GM23248 (cell line): ENCODE measurements around the gene OPCML. TPM values are rescaled to one million over a fixed set of nuclear protein-coding genes. Genes with fewer than 3 reads are reported as not detected.

Experiments used
- DNase-seq: peaks from one replicate; pipeline ENCODE4 v3.0.0-alpha.2; 2015
- H2AFZ ChIP-seq: fragments of 200-600 bp; sonication (generic); 2 replicates; pipeline ENCODE4 v1.6.1; 2016; ENCODE audit warnings: antibody characterized with exemption
- H3F3A ChIP-seq: fragments of 200-600 bp; sonication (generic); 2 replicates; pipeline ENCODE4 v1.6.1; 2016; ENCODE audit warnings: mild to moderate bottlenecking, antibody characterized with exemption, mixed run types; ENCODE audit not compliant: insufficient read depth
- H3K27ac ChIP-seq: fragments of 200-600 bp; sonication (generic); 2 replicates; pipeline ENCODE4 v1.5.1; 2016; ENCODE audit warnings: mild to moderate bottlenecking
- H3K27me3 ChIP-seq: fragments of 200-600 bp; sonication (generic); replicated peaks from 2 replicates; pipeline ENCODE4 v1.6.1; 2016; ENCODE audit warnings: mild to moderate bottlenecking; ENCODE audit not compliant: insufficient read depth
- H3K36me3 ChIP-seq: fragments of 200-600 bp; sonication (generic); 2 replicates; pipeline ENCODE4 v1.6.1; 2016; ENCODE audit warnings: low read depth, mild to moderate bottlenecking
- H3K4me1 ChIP-seq: fragments of 200-600 bp; sonication (generic); 2 replicates; pipeline ENCODE4 v1.6.1; 2016; ENCODE audit warnings: mild to moderate bottlenecking; ENCODE audit not compliant: insufficient read depth
- H3K4me2 ChIP-seq: fragments of 200-600 bp; sonication (generic); one replicate; pipeline ENCODE4 v1.6.1; 2016; ENCODE audit warnings: mild to moderate bottlenecking; ENCODE audit not compliant: unreplicated experiment
- H3K4me3 ChIP-seq: fragments of 200-600 bp; sonication (generic); 2 replicates; pipeline ENCODE4 v1.5.1; 2016; ENCODE audit warnings: mild to moderate bottlenecking
- H3K79me2 ChIP-seq: fragments of 200-600 bp; sonication (generic); 2 replicates; pipeline ENCODE4 v1.6.1; 2016; ENCODE audit warnings: mild to moderate bottlenecking; ENCODE audit not compliant: insufficient read depth
- H3K9ac ChIP-seq: fragments of 200-600 bp; sonication (generic); 2 replicates; pipeline ENCODE4 v1.6.1; 2016; ENCODE audit warnings: mild to moderate bottlenecking
- H3K9me2 ChIP-seq: fragments of 200-600 bp; sonication (generic); 2 replicates; pipeline ENCODE4 v1.6.1; 2016; ENCODE audit warnings: mixed run types, mild to moderate bottlenecking, moderate library complexity; ENCODE audit not compliant: insufficient read depth
- H3K9me3 ChIP-seq: fragments of 200-600 bp; sonication (generic); one replicate; pipeline ENCODE4 v1.6.1; 2017; ENCODE audit warnings: low read depth
- H4K20me1 ChIP-seq: fragments of 200-600 bp; sonication (generic); 2 replicates; pipeline ENCODE4 v1.6.0; 2016; ENCODE audit not compliant: insufficient read depth
- EZH2 ChIP-seq: fragments of 200-600 bp; sonication (generic); IDR thresholded peaks from 2 replicates; pipeline ENCODE4 v1.6.1; 2018; ENCODE audit warnings: antibody characterized with exemption, mild to moderate bottlenecking; ENCODE audit not compliant: insufficient read depth, poor library complexity, severe bottlenecking
- EZH2phosphoT487 ChIP-seq: fragments of 200-600 bp; sonication (generic); IDR thresholded peaks from 2 replicates; pipeline ENCODE4 v1.6.1; 2018; ENCODE audit warnings: antibody characterized with exemption, moderate library complexity, mild to moderate bottlenecking, low read depth; ENCODE audit not compliant: insufficient read depth
- WGBS, 2 experiments: methylation state at CpG; one replicate each; pipeline ENCODE4 v1.1.6; 2015 to 2017; ENCODE audit warnings: low lambda C conversion rate in 2 of 2, low coverage in 1 of 2; ENCODE audit errors: missing lambda C conversion rate in 2 of 2; 5-methylcytosine and 5-hydroxymethylcytosine counted together
- in situ Hi-C: fragments of 300-500 bp; cut with MboI; formaldehyde crosslinking; loops from 2 replicates; pipeline ENCODE4 v1.15.0; 2020
- polyA plus RNA-seq: library from polyadenylated mRNA; unstranded; fragments of >200 nt; fragmentation: Nextera tagmentation; extraction: Ambion mirVana; gene quantifications from 2 replicates; pipeline ENCODE4 v1.2.1, GENCODE V29; 2016
- total RNA-seq: library from RNA; depleted of rRNA; stranded (reverse); fragments of >200 nt; shearing (Covaris generic); gene quantifications from 2 replicates; pipeline ENCODE4 v1.2.3, GENCODE V29; 2014

Gene OPCML
- total and polyA plus RNA-seq, 2 experiments from 2014 or later, result 0.69 to 1.6 TPM

DNA sequence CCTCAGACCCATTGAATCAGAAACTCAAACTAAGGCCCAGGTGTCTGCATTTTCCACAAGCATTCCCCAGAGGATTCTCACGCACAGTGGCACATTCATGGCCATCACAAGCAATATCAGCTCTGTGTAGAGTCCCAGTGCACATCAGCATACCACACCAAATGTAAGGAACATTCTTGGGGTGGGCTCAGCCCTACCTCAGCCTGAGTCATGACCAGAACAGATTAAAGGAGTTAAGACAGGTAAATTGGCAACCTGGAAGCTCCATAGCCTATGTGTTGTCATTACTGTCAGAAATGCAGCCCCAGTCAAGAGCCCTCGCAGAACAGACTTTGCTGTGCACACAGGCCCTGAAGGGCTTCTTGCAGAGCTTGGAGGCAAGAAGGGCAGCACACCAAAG, 53.1 kb downstream of the OPCML start:
- in situ Hi-C loops, result no loop called here
- no peak for TF ChIP-seq EZH2
- no peak for TF ChIP-seq EZH2phosphoT487
- WGBS, 2 experiments, result 19 to 37% methylated on average over 2 of the region's 2 CpGs

GRCh38 chr11:133477251-133477625, 55.1 kb downstream of the OPCML start:
- no peak for DNase-seq
- Histone ChIP-seq H3K9me3 (no peaks in the 10 kb centered on the region), H3K9me2 (no peaks in the 10 kb centered on the region), H3K4me1 (no peaks in the 10 kb centered on the region), H4K20me1 (no peaks in the 10 kb centered on the region), H3K9ac (no peak overlapping the region), H3F3A (no peaks in the 10 kb centered on the region), H3K79me2 (no peaks in the 10 kb centered on the region), H3K27me3 (no peaks in the 10 kb centered on the region), H3K4me2 (no peak overlapping the region), H3K4me3 (no peak overlapping the region), H3K27ac (no peak overlapping the region), H3K36me3 (no peaks in the 10 kb centered on the region), H2AFZ (no peak overlapping the region)
- in situ Hi-C loops, result no loop called here
- TF ChIP-seq EZH2 (no peak), EZH2phosphoT487 (no peak)
- WGBS, 2 experiments, result 30 to 34% methylated on average over 4 of the region's 4 CpGs

More for the DNA sequence above, 53.1 kb downstream of the OPCML start:
- no peaks in the 10 kb centered on the region for H3K79me2 ChIP-seq
- H3K4me1 ChIP-seq, result no peaks in the 10 kb centered on the region
- H3K9me2 ChIP-seq, result no peaks in the 10 kb centered on the region
- no peak for DNase-seq
- H3K27me3 ChIP-seq, result no peaks in the 10 kb centered on the region
- no peak overlapping the region for H3K4me3 ChIP-seq
- H3K4me2 ChIP-seq, result no peak overlapping the region
- H3K9ac ChIP-seq, result no peak overlapping the region
- H4K20me1 ChIP-seq, result no peaks in the 10 kb centered on the region
- no peaks in the 10 kb centered on the region for H3K9me3 ChIP-seq
- H2AFZ ChIP-seq, result no peak overlapping the region
- no peaks in the 10 kb centered on the region for H3K36me3 ChIP-seq
- no peak overlapping the region for H3K27ac ChIP-seq
- no peaks in the 10 kb centered on the region for H3F3A ChIP-seq

DNA sequence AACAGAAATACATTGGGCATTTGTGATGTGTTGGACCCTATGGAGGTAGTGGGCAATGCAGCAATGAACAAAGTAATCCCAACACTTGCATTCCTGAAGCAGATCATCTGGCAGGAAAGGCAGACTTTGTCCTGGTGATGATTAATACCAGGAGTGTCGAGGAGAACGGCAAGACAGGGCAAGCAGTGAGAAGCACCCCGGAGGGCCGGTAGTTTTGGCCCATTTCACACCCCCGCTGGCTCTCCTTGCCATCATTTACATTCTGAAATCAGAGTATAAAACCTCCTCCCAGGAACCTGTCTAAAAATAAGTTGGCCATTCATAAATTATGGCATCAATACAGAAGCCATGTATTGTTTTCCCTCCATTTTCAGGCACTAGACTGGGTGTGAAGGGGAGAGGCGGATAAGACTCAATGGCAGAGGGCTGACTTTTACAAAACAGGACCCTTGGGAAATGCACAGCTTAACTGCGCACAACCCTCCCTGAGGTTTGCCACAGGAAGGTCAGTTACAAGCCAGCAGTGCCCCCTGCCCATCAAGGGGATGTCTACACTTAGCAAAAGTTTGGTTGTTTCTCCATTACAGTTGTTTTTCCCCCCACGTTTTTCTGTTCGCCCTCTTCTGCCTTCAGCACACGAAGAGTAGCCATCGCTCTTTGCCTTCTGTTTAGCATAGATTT, 55.6 kb downstream of the OPCML start:
- Histone ChIP-seq H3K27me3 (no peaks in the 10 kb centered on the region), H3F3A (no peaks in the 10 kb centered on the region), H2AFZ (no peak overlapping the region), H3K27ac (no peak overlapping the region), H3K36me3 (no peaks in the 10 kb centered on the region), H3K4me3 (no peak overlapping the region), H3K9me3 (no peaks in the 10 kb centered on the region), H4K20me1 (no peaks in the 10 kb centered on the region), H3K9ac (no peak overlapping the region), H3K4me1 (no peaks in the 10 kb centered on the region), H3K79me2 (no peaks in the 10 kb centered on the region), H3K9me2 (no peaks in the 10 kb centered on the region), H3K4me2 (no peak overlapping the region)
- TF ChIP-seq EZH2 (no peak), EZH2phosphoT487 (no peak)
- WGBS, 2 experiments, result 16 to 19% methylated on average over 11 of the region's 11 CpGs
- DNase-seq, result no peak
- in situ Hi-C loops, result no loop called here

DNA sequence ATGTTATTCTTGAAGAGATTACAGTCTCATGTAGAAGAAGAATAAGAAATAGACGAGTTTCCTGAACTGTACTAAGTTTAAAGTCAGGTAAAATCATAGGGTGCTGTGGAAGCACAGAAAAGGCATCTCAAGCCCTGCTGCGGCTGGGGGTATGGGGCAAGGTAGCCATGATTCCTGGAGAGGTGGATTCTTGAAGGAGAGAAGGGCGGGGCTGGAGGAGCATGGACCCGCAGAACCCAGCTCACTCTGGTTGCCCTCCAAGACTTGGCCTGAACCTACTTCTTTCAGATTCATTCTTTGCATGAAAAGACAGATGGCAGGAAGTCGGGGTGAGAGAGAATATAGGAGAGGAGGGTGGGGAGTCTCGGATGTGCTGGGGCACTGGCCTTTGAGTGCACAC, 57.8 kb downstream of the OPCML start:
- Histone ChIP-seq H4K20me1 (no peaks in the 10 kb centered on the region), H3F3A (no peaks in the 10 kb centered on the region), H3K36me3 (no peaks in the 10 kb centered on the region), H3K4me3 (no peak overlapping the region), H3K9me3 (no peaks in the 10 kb centered on the region), H3K4me2 (no peak overlapping the region), H3K9ac (no peak overlapping the region), H3K27ac (no peak overlapping the region), H3K27me3 (no peaks in the 10 kb centered on the region), H3K4me1 (no peaks in the 10 kb centered on the region), H3K79me2 (no peaks in the 10 kb centered on the region), H2AFZ (no peak overlapping the region), H3K9me2 (no peaks in the 10 kb centered on the region)
- DNase-seq, result no peak
- 15 to 16% methylated on average over 6 of the region's 6 CpGs for WGBS, 2 experiments
- TF ChIP-seq EZH2phosphoT487, result no peak
- no peak for TF ChIP-seq EZH2
- in situ Hi-C loops, result no loop called here
